Chondrocyte (in vitro differentiated cells): ENCODE data around the gene CYP1A2. TPM values are rescaled to one million over a fixed set of nuclear protein-coding genes. Genes with fewer than 3 reads are reported as not detected.

Source experiments
- DNase-seq: peaks from one replicate; pipeline ENCODE4 v3.0.0; 2021; ENCODE audit warnings: mixed read lengths, low spot score
- H3K27ac Mint-ChIP-seq: one replicate; pipeline ENCODE4 v1.8.0; 2021; ENCODE audit warnings: mild to moderate bottlenecking, moderate library complexity, mixed read lengths; ENCODE audit not compliant: unreplicated experiment
- H3K27me3 Mint-ChIP-seq: 2 replicates; pipeline ENCODE4 v1.8.0; 2021; ENCODE audit warnings: low read depth, mixed read lengths
- H3K36me3 Mint-ChIP-seq: 2 replicates; pipeline ENCODE4 v1.8.0; 2021; ENCODE audit warnings: low read depth, mixed read lengths
- H3K4me1 Mint-ChIP-seq: 2 replicates; pipeline ENCODE4 v1.8.0; 2021; ENCODE audit warnings: low read depth, mild to moderate bottlenecking, mixed read lengths
- H3K4me3 Mint-ChIP-seq: one replicate; pipeline ENCODE4 v1.8.0; 2021; ENCODE audit warnings: mild to moderate bottlenecking, moderate library complexity, mixed read lengths; ENCODE audit not compliant: unreplicated experiment
- H3K9me3 Mint-ChIP-seq: 2 replicates; pipeline ENCODE4 v1.8.0; 2021; ENCODE audit warnings: low read depth, mixed read lengths
- CTCF ChIP-seq: fragments of 200-600 bp; sonication (generic); IDR thresholded peaks from 2 replicates; pipeline ENCODE4 v1.5.0; 2021; ENCODE audit warnings: antibody characterized with exemption, mild to moderate bottlenecking, moderate library complexity
- long read RNA-seq: library from polyadenylated mRNA; stranded (forward); transcript quantifications from one replicate; pipeline ENCODE4 v2.0.0, GENCODE V29; 2021
- total RNA-seq: library from RNA; stranded (reverse); gene quantifications from 3 replicates; pipeline ENCODE4 v1.2.1, GENCODE V29; 2021

Gene CYP1A2
- not detected in 3 replicates for total RNA-seq
- long read RNA-seq, result 0 reads

- no peak for TF ChIP-seq CTCF
- H3K4me1 Mint-ChIP-seq, result peaks cover 13% of the 10 kb centered on the region
- DNase-seq, result peak; percentile 49
- H3K4me3 Mint-ChIP-seq, result no peak within 1 kb of the TSS
- no peaks in the 10 kb centered on the region for H3K9me3 Mint-ChIP-seq
- no peak within 1 kb of the TSS for H3K27ac Mint-ChIP-seq
- no peaks in the 10 kb centered on the region for H3K36me3 Mint-ChIP-seq
- no peaks in the 10 kb centered on the region for H3K27me3 Mint-ChIP-seq
Measured at GRCh38 chr15:74748322-74748946, at the start of gene CYP1A2. Gene CYP1A2, plus strand, starts transcription at chr15:74748845. Its CDS starts 894 bp downstream, at chr15:74749739.

GRCh38 chr15:74709011-74709410, 39.6 kb upstream of the CYP1A2 start:
- Mint-ChIP-seq H3K27me3 (peaks cover 36% of the 10 kb centered on the region), H3K4me3 (no peak overlapping the region), H3K36me3 (no peaks in the 10 kb centered on the region), H3K4me1 (no peaks in the 10 kb centered on the region), H3K27ac (no peak overlapping the region), H3K9me3 (no peaks in the 10 kb centered on the region)
- DNase-seq, result no peak
- no peak for TF ChIP-seq CTCF

GRCh38 chr15:74709892-74710291, 38.8 kb upstream of the CYP1A2 start:
- Mint-ChIP-seq H3K36me3 (no peaks in the 10 kb centered on the region), H3K4me1 (no peaks in the 10 kb centered on the region), H3K9me3 (no peaks in the 10 kb centered on the region), H3K4me3 (no peak overlapping the region), H3K27ac (no peak overlapping the region), H3K27me3 (peaks cover 36% of the 10 kb centered on the region)
- DNase-seq, result no peak
- TF ChIP-seq CTCF, result no peak

GRCh38 chr15:74710319-74711094, 38.1 kb upstream of the CYP1A2 start:
- no peak for TF ChIP-seq CTCF
- Mint-ChIP-seq H3K4me1 (no peaks in the 10 kb centered on the region), H3K9me3 (no peaks in the 10 kb centered on the region), H3K27ac (no peak overlapping the region), H3K4me3 (no peak overlapping the region), H3K27me3 (peaks cover 34% of the 10 kb centered on the region), H3K36me3 (no peaks in the 10 kb centered on the region)
- DNase-seq, result no peak

GRCh38 chr15:74712311-74712710, 36.3 kb upstream of the CYP1A2 start:
- H3K4me1 Mint-ChIP-seq, result no peaks in the 10 kb centered on the region
- no peaks in the 10 kb centered on the region for H3K36me3 Mint-ChIP-seq
- no peak overlapping the region for H3K4me3 Mint-ChIP-seq
- peaks cover 23% of the 10 kb centered on the region for H3K27me3 Mint-ChIP-seq
- DNase-seq, result no peak
- H3K9me3 Mint-ChIP-seq, result no peaks in the 10 kb centered on the region
- H3K27ac Mint-ChIP-seq, result no peak overlapping the region
- no peak for TF ChIP-seq CTCF
